ENCODE results near the gene TRDN. TPM values are rescaled to one million over a fixed set of nuclear protein-coding genes. Genes with fewer than 3 reads are reported as not detected.

Gene TRDN
- total RNA-seq, 1 donor from 2014 or later = 0.06 TPM

DNA sequence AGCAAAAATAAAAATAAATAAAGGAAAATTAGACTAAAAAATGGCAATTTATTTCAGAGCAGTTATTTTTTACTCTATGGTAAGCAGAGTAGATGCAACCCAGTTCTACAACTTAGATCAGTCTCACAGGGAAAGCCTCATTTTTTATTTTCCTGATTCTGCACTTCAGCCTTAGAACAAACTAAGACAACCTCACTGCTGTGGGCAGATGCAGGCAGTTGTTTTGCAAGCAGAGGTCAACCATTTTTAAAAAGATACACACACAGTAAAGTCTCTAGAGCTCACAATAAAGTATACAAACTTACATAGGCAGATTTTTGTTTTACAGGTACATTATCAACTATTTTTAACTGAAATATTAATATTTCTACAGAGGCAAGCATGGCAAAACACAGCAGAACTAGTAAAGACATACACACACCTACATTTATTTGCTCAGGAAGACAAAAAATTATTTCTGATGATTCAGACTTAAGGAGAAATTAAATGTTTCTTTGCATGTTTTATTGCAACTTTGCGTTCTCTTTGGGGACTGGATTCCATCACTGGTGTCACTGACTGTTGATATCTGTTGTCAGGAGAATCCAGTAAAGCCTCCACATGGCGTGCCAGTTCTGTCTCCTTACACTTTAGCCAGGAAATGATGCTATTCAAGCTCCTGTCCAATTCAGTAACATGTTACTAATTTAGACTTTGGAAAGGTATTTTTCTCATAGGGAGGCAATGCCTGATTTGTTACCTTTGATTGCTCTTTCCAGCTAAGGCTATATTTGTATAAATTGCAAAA lies 102.7 kb downstream of the TRDN start:
- no peak for DNase-seq (ENCODE audit: low spot score)
- no peak overlapping the region for H3K27ac Mint-ChIP-seq
- Histone ChIP-seq H3K9ac (no peak overlapping the region), H3K9me3 (ENCODE audit: low read depth) (no peaks in the 10 kb centered on the region), H3K27me3 (no peaks in the 10 kb centered on the region), H3K36me3 (no peaks in the 10 kb centered on the region), H4K20me1 (ENCODE audit: low read depth) (no peaks in the 10 kb centered on the region), H3K79me2 (ENCODE audit: low read depth) (no peaks in the 10 kb centered on the region), H3K4me1 (no peaks in the 10 kb centered on the region), H3K4me2 (no peak overlapping the region), H3K27ac (no peak overlapping the region), H3K4me3 (no peak overlapping the region), H3F3A (ENCODE audit: low read depth) (no peaks in the 10 kb centered on the region), H2AFZ (replicated peaks) (no peak overlapping the region)
- H3K4me3 Mint-ChIP-seq = no peak overlapping the region
- peaks cover 2% of the 10 kb centered on the region for H3K4me1 Mint-ChIP-seq
- H3K27me3 Mint-ChIP-seq (ENCODE audit: insufficient read depth, low read depth) = no peaks in the 10 kb centered on the region
- no peaks in the 10 kb centered on the region for H3K9me3 Mint-ChIP-seq
- no peak for TF ChIP-seq EZH2 (IDR thresholded peaks at IDR 0.05)
- TF ChIP-seq, protein P1, sequence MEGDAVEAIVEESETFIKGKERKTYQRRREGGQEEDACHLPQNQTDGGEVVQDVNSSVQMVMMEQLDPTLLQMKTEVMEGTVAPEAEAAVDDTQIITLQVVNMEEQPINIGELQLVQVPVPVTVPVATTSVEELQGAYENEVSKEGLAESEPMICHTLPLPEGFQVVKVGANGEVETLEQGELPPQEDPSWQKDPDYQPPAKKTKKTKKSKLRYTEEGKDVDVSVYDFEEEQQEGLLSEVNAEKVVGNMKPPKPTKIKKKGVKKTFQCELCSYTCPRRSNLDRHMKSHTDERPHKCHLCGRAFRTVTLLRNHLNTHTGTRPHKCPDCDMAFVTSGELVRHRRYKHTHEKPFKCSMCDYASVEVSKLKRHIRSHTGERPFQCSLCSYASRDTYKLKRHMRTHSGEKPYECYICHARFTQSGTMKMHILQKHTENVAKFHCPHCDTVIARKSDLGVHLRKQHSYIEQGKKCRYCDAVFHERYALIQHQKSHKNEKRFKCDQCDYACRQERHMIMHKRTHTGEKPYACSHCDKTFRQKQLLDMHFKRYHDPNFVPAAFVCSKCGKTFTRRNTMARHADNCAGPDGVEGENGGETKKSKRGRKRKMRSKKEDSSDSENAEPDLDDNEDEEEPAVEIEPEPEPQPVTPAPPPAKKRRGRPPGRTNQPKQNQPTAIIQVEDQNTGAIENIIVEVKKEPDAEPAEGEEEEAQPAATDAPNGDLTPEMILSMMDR (IDR thresholded peaks at IDR 0.05) = no peak
- TF ChIP-seq EZH2phosphoT487 (IDR thresholded peaks at IDR 0.05) = no peak
- H3K36me3 Mint-ChIP-seq = no peaks in the 10 kb centered on the region

DNA sequence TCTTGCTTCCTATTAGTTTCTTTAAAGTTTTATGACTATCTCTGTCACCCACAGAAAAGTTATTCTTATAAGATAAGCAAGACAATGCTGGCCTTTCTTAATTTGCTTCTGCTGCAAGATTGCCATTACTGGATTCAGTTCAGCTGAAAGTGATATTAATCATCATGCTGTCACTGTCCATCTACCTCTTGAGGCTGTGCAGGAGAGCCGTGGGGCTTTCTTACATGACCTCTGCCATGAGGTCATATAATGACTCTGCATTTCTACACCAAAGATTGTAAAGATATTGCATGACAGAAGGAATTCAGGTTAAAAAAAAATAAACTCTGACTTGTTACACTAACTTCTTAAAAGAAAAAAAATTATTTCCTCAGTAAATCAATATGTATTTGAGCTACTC lies 106.9 kb downstream of the TRDN start:
- TF ChIP-seq EZH2phosphoT487 (IDR thresholded peaks at IDR 0.05) (no peak), EZH2 (IDR thresholded peaks at IDR 0.05) (no peak)
- TF ChIP-seq, protein P1 (IDR thresholded peaks at IDR 0.05) = no peak
- Mint-ChIP-seq H3K4me3 (no peak overlapping the region), H3K9me3 (no peaks in the 10 kb centered on the region), H3K27me3 (ENCODE audit: insufficient read depth, low read depth) (no peaks in the 10 kb centered on the region), H3K27ac (no peak overlapping the region), H3K36me3 (no peaks in the 10 kb centered on the region), H3K4me1 (peaks cover 4% of the 10 kb centered on the region)
- Histone ChIP-seq H4K20me1 (ENCODE audit: low read depth) (no peaks in the 10 kb centered on the region), H3K27ac (no peak overlapping the region), H3K4me1 (no peaks in the 10 kb centered on the region), H3K9ac (no peak overlapping the region), H3K9me3 (ENCODE audit: low read depth) (no peaks in the 10 kb centered on the region), H3K36me3 (no peaks in the 10 kb centered on the region), H2AFZ (replicated peaks) (no peak overlapping the region), H3K79me2 (ENCODE audit: low read depth) (no peaks in the 10 kb centered on the region), H3F3A (ENCODE audit: low read depth) (no peaks in the 10 kb centered on the region), H3K4me3 (no peak overlapping the region), H3K4me2 (no peak overlapping the region), H3K27me3 (no peaks in the 10 kb centered on the region)
- DNase-seq (ENCODE audit: low spot score) = no peak

DNA sequence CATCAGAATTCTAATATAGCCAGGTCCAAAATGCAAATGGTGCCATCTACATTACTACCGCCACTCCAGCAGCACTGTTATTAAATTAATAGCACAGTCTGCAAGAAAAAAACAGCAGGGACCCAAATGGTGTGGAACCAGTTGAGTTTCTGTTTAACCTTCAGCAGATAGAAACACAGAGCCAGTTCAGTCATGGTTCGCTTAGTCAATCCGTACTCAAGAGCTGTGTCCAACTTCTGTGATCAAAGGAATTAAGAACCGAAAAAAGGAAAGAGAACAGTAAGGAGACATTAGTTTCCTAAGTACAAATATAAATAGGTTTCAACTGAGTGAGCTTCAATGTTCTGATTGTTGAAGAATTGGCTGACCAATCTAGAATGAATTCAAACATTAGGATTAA lies 107.7 kb downstream of the TRDN start:
- TF ChIP-seq EZH2phosphoT487 (IDR thresholded peaks at IDR 0.05) (no peak), EZH2 (IDR thresholded peaks at IDR 0.05) (no peak)
- TF ChIP-seq, protein P1 (IDR thresholded peaks at IDR 0.05) = no peak
- Histone ChIP-seq H3K79me2 (ENCODE audit: low read depth) (no peaks in the 10 kb centered on the region), H3K9me3 (ENCODE audit: low read depth) (no peaks in the 10 kb centered on the region), H3K4me1 (no peaks in the 10 kb centered on the region), H2AFZ (replicated peaks) (peak overlapping the region; percentile 15), H3K27me3 (no peaks in the 10 kb centered on the region), H3K27ac (no peak overlapping the region), H3K4me2 (no peak overlapping the region), H3F3A (ENCODE audit: low read depth) (no peaks in the 10 kb centered on the region), H3K4me3 (no peak overlapping the region), H3K36me3 (no peaks in the 10 kb centered on the region), H3K9ac (no peak overlapping the region), H4K20me1 (ENCODE audit: low read depth) (no peaks in the 10 kb centered on the region)
- H3K4me3 Mint-ChIP-seq = no peak overlapping the region
- peaks cover 4% of the 10 kb centered on the region for H3K4me1 Mint-ChIP-seq
- DNase-seq (ENCODE audit: low spot score) = no peak
- no peaks in the 10 kb centered on the region for H3K36me3 Mint-ChIP-seq
- no peaks in the 10 kb centered on the region for H3K9me3 Mint-ChIP-seq
- no peaks in the 10 kb centered on the region for H3K27me3 Mint-ChIP-seq (ENCODE audit: insufficient read depth, low read depth)
- H3K27ac Mint-ChIP-seq = no peak overlapping the region
